ENCODE data around the gene FZD10. TPM values are rescaled to one million over a fixed set of nuclear protein-coding genes. Genes with fewer than 3 reads are reported as not detected.

FZD10 gene
- polyA plus RNA-seq, 1 donor (not counting 4 experiments of a cell fraction or from before 2014, with no cell fraction given): 0.55 TPM

GRCh38 chr12:130212384-130212989, 50.2 kb downstream of the FZD10 start:
- H3K27ac ChIP-seq (ENCODE audit: control insufficient read depth, insufficient read depth, low read length): no peak overlapping the region
- H3K9me3 ChIP-seq (ENCODE audit: control insufficient read depth, low read depth, low read length): no peaks in the 10 kb centered on the region
- H3K4me3 ChIP-seq (ENCODE audit: control insufficient read depth in 2 of 3, extremely low read depth in 1 of 3, insufficient read depth in 2 of 3, low read depth in 1 of 3, low read length in 3 of 3): peak overlapping the region in 1 of 3 experiments; percentile 26
- TF ChIP-seq CTCF (optimal IDR thresholded peaks at IDR 0.05 in 1 of 3, IDR thresholded peaks at IDR 0.05 in 1 of 3, conservative IDR thresholded peaks at IDR 0.05 in 1 of 3; ENCODE audit: extremely low read depth in 1 of 3, insufficient read depth in 2 of 3, low read length in 3 of 3) (no peak), EZH2 (IDR thresholded peaks at IDR 0.05; ENCODE audit: low read length) (no peak)
- H3K4me2 ChIP-seq (ENCODE audit: control insufficient read depth, extremely low read depth, insufficient read depth, low read depth, low read length): peak overlapping the region; percentile 45
- no peaks in the 10 kb centered on the region for H3K9me1 ChIP-seq (ENCODE audit: control insufficient read depth, extremely low read depth, insufficient read depth, low read length)
- H3K4me1 ChIP-seq (ENCODE audit: control insufficient read depth, extremely low read depth, insufficient read depth, low read length): peaks cover 22% of the 10 kb centered on the region
- H4K20me1 ChIP-seq (ENCODE audit: control insufficient read depth, extremely low read depth, insufficient read depth, low read length): no peaks in the 10 kb centered on the region
- no peak overlapping the region for H3K9ac ChIP-seq (ENCODE audit: control insufficient read depth, extremely low read depth, insufficient read depth, low read length)
- H2AFZ ChIP-seq (ENCODE audit: control insufficient read depth, low read length): peak overlapping the region; percentile 67
- no peaks in the 10 kb centered on the region for H3K79me2 ChIP-seq (ENCODE audit: control insufficient read depth, insufficient read depth, low read length)
- FAIRE-seq (no peak), DNase-seq (ENCODE audit: low read depth, low spot score) (no peak)
- H3K36me3 ChIP-seq (ENCODE audit: control insufficient read depth in 2 of 2, extremely low read depth in 1 of 2, insufficient read depth in 2 of 2, low read length in 2 of 2): no peaks in the 10 kb centered on the region
- dilution Hi-C loops (cut with MboI; ENCODE audit: extremely low pct_ligation_motif_present, low sequenced_read_pairs): no loop called here
- H3K27me3 ChIP-seq (ENCODE audit: control insufficient read depth, extremely low read depth, insufficient read depth, low read length): no peaks in the 10 kb centered on the region

GRCh38 chr12:130213249-130213648, 51.0 kb downstream of the FZD10 start:
- FAIRE-seq (no peak), DNase-seq (ENCODE audit: low read depth, low spot score) (no peak)
- no peaks in the 10 kb centered on the region for H3K36me3 ChIP-seq (ENCODE audit: control insufficient read depth in 2 of 2, extremely low read depth in 1 of 2, insufficient read depth in 2 of 2, low read length in 2 of 2)
- H3K9me1 ChIP-seq (ENCODE audit: control insufficient read depth, extremely low read depth, insufficient read depth, low read length): no peaks in the 10 kb centered on the region
- H3K27me3 ChIP-seq (ENCODE audit: control insufficient read depth, extremely low read depth, insufficient read depth, low read length): no peaks in the 10 kb centered on the region
- H3K79me2 ChIP-seq (ENCODE audit: control insufficient read depth, insufficient read depth, low read length): no peaks in the 10 kb centered on the region
- H3K9me3 ChIP-seq (ENCODE audit: control insufficient read depth, low read depth, low read length): no peaks in the 10 kb centered on the region
- no peak overlapping the region for H3K9ac ChIP-seq (ENCODE audit: control insufficient read depth, extremely low read depth, insufficient read depth, low read length)
- no peak overlapping the region for H3K27ac ChIP-seq (ENCODE audit: control insufficient read depth, insufficient read depth, low read length)
- no peaks in the 10 kb centered on the region for H4K20me1 ChIP-seq (ENCODE audit: control insufficient read depth, extremely low read depth, insufficient read depth, low read length)
- no peak for TF ChIP-seq EZH2 (IDR thresholded peaks at IDR 0.05; ENCODE audit: low read length)
- TF ChIP-seq CTCF (optimal IDR thresholded peaks at IDR 0.05 in 1 of 3, IDR thresholded peaks at IDR 0.05 in 1 of 3, conservative IDR thresholded peaks at IDR 0.05 in 1 of 3; ENCODE audit: extremely low read depth in 1 of 3, insufficient read depth in 2 of 3, low read length in 3 of 3): no peak
- H3K4me1 ChIP-seq (ENCODE audit: control insufficient read depth, extremely low read depth, insufficient read depth, low read length): peaks cover 22% of the 10 kb centered on the region
- dilution Hi-C loops (cut with MboI; ENCODE audit: extremely low pct_ligation_motif_present, low sequenced_read_pairs): no loop called here
- H3K4me2 ChIP-seq (ENCODE audit: control insufficient read depth, extremely low read depth, insufficient read depth, low read depth, low read length): no peak overlapping the region
- no peak overlapping the region for H2AFZ ChIP-seq (ENCODE audit: control insufficient read depth, low read length)
- H3K4me3 ChIP-seq (ENCODE audit: control insufficient read depth in 2 of 3, extremely low read depth in 1 of 3, insufficient read depth in 2 of 3, low read depth in 1 of 3, low read length in 3 of 3): no peak overlapping the region

Data from keratinocyte (primary cell).